Psoas muscle (tissue), 8 donors: Measurements from ENCODE around the gene NOTCH1. TPM values are rescaled to one million over a fixed set of nuclear protein-coding genes. Genes with fewer than 3 reads are reported as not detected.

Source experiments
- ATAC-seq, 4 donors: fragments of 200-7000 bp; cut with Tn5 transposase; one replicate each; pipeline ENCODE4 v1.9.1; 2020; ENCODE audit warnings: moderate library complexity in 3 of 4, mild to moderate bottlenecking in 2 of 4
- DNase-seq, 2 donors: peaks; one replicate each; pipeline ENCODE4 v3.0.0-alpha.2; 2020
- H3K27ac ChIP-seq: fragments of 200-600 bp; one replicate; pipeline ENCODE4 v1.8.0; 2022
- H3K27me3 ChIP-seq, 3 donors: fragments of 200-600 bp in 1 of 3; one replicate each; pipeline versions ENCODE4 v1.6.1 to v1.8.0; 2013 to 2022; ENCODE audit warnings: low read length in 2 of 3, mild to moderate bottlenecking in 2 of 3, moderate library complexity in 1 of 3; ENCODE audit not compliant: insufficient read depth in 3 of 3
- H3K36me3 ChIP-seq, 2 donors: fragments of 200-600 bp in 1 of 2; one replicate each; pipeline versions ENCODE4 v1.6.1 to v1.8.0; 2013 to 2022; ENCODE audit warnings: low read depth in 1 of 2, mild to moderate bottlenecking in 1 of 2, moderate library complexity in 1 of 2; ENCODE audit not compliant: insufficient read depth in 1 of 2
- H3K4me1 ChIP-seq: fragments of 200-600 bp; one replicate; pipeline ENCODE4 v1.8.0; 2022
- H3K4me3 ChIP-seq: fragments of 200-600 bp; one replicate; pipeline ENCODE4 v1.8.0; 2022; ENCODE audit warnings: mild to moderate bottlenecking
- H3K9me3 ChIP-seq: fragments of 200-600 bp; one replicate; pipeline ENCODE4 v1.8.0; 2022
- WGBS, 3 donors: extraction: QIAGEN DNeasy Blood & Tissue Kit; methylation state at CpG; one replicate each; pipeline versions ENCODE4 v1.1.6 to v1.1.7; 2013; 5-methylcytosine and 5-hydroxymethylcytosine counted together
- intact Hi-C, 2 donors: fragments of 100-400 bp; cut with DNase I; formaldehyde crosslinking; loops; one replicate each; pipeline versions ENCODE4 v1.11.0 to v1.14.2; 2022
- polyA plus RNA-seq, 3 donors: library from polyadenylated mRNA; stranded (reverse); fragments of 200-250 nt; gene quantifications; one replicate each; pipeline ENCODE4 v1.2.3, GENCODE V29; 2013
- total RNA-seq, 4 donors: library from RNA; stranded (reverse); fragmentation: NEBNext Ultra II Directional in 2 of 4; extraction: Animal tissue kit (Norgen Biotek cat#: 25700) in 2 of 4; gene quantifications; one replicate each; pipeline versions ENCODE4 v1.2.1 to v1.2.4, GENCODE V29; 2021 to 2023
- TF ChIP-seq, protein P1 (sequence below): fragments of 200-600 bp; IDR thresholded peaks from one replicate; pipeline ENCODE4 v1.8.0; 2022; ENCODE audit warnings: antibody characterized with exemption
- donor health status: healthy with polysubstance abuse.
- donor health status: DM: no; HTN: no; CAD: no; lungs with moderate emphysema.
- donor health status: Bipolar disorder and iron deficiency.
- donor health status: healthy.
- donor health status: DM: yes; HTN: yes; CAD: no.
- donor health status: DM: no; HTN: no; CAD: no.
- donor health status: DM: no; HTN: no; CAD: no.
- donor health status: DM: yes; HTN: yes; CAD: no.

Gene NOTCH1
- total and polyA plus RNA-seq, 7 donors = 1.8 to 15.4 (median 8.7) TPM

DNA sequence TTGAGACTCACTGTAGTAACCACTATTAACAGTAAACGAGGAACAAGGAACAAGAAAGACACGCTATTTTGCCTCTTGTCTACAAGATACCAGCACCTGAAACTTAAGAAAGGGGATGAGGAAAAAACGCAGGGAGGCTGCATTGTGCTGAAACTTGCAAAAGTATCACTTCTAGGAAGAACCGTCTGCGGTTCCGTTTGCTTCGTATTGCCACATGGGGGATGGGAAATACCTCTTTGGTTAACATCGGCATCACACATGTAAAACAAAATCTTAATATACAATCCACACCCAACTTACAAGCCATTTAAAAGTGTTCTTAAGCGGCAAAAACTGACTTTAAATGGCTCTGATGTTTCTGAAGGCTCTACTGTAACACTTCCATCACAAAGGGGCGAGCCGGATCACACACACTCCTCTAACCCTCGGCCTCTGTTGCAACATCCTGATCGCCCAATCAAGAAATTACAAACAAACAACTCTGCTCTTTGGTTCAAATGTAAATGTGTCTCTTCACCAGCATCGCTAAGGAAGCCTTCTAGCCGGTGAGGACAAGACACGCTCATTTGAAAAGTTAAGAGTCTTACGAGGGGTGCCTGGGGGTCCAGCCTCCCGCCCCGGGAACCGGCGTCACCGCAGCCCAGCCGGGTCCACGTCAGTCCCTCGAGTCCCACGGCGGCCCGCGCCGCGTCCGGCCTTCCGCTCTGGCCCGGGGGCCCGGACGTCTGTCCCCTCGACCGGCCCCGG is 63.6 kb downstream of the NOTCH1 start:
- Histone ChIP-seq H3K27ac (peak overlapping the region; percentile 94), H3K9me3 (no peaks in the 10 kb centered on the region), H3K4me1 (peaks cover 27% of the 10 kb centered on the region), H3K4me3 (peak overlapping the region; percentile 74), H3K27me3 (no peaks in the 10 kb centered on the region), H3K36me3 (peaks cover 0 to 12% of the 10 kb centered on the region in 2 donors)
- WGBS, 3 donors = 1% methylated on average over 37 to 39 of the region's 39 CpGs
- intact Hi-C loops = no loop called here
- ATAC-seq (no peak), DNase-seq (no peak)
- TF ChIP-seq, protein P1, sequence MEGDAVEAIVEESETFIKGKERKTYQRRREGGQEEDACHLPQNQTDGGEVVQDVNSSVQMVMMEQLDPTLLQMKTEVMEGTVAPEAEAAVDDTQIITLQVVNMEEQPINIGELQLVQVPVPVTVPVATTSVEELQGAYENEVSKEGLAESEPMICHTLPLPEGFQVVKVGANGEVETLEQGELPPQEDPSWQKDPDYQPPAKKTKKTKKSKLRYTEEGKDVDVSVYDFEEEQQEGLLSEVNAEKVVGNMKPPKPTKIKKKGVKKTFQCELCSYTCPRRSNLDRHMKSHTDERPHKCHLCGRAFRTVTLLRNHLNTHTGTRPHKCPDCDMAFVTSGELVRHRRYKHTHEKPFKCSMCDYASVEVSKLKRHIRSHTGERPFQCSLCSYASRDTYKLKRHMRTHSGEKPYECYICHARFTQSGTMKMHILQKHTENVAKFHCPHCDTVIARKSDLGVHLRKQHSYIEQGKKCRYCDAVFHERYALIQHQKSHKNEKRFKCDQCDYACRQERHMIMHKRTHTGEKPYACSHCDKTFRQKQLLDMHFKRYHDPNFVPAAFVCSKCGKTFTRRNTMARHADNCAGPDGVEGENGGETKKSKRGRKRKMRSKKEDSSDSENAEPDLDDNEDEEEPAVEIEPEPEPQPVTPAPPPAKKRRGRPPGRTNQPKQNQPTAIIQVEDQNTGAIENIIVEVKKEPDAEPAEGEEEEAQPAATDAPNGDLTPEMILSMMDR = no peak

DNA sequence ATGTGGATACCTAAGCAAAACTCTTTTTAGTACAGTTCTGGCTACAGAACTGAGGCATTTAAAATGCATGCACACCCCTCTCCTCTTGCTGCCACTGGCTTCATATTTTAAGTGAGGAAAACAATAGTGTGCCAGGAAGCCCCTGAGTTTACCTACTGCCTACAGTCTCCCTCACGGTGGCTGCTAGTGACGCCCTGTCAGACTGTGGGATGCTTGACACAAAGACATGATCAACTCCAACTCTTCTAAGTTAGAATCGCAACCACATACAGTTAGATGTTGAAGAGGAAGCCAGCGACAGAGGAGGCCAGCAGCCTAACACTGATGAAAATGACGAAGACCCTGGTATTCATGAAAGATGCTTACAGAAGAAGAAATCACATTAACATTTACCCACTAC is 64.3 kb downstream of the NOTCH1 start:
- Histone ChIP-seq H3K27me3 (no peaks in the 10 kb centered on the region), H3K9me3 (no peaks in the 10 kb centered on the region), H3K36me3 (peaks cover 0 to 18% of the 10 kb centered on the region in 2 donors), H3K4me1 (peaks cover 27% of the 10 kb centered on the region), H3K27ac (peak overlapping the region; percentile 94), H3K4me3 (peak overlapping the region; percentile 74)
- DNase-seq (no peak), ATAC-seq (no peak)
- TF ChIP-seq, protein P1 = no peak
- 43 to 54% (median 45%) methylated on average over 5 of the region's 5 CpGs for WGBS, 3 donors
- intact Hi-C loops = no loop called here

DNA sequence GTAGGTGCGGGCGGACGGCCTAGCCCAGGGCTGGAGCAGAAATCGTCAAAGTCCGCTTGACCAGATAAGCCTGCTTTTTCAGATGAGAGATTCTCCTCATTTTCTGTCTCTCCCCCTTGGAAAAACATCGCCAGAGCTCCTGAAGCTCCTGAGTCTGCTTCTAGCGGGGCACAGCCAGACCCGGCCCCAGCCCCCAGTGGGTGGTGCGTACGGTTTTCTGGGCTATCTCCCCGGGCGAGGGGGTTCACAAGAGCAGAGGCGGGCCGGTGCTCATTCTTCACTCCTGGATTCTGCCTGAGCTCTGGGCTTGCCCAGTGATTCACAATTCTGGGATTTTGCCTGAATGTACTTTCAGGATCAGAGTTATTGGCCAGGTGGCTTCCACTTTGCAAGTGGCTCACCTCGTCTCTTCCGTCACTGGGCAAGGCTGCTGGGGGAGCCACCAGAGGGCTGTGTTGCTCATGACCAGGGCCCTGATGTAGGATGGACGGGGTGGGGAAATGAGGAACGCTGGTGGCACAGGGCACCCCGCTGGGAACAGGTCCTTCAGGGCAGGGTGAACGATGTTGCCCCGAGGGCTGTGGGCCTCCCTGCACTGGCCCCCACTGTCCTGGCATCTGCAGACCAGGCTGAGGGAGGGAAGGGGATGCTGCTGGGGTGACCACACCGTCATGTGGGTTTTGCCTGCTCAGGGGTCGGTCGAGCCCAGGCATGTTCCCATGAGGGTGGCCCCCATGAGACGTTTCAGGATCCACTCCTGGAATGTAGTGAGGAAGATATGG is 69.3 kb downstream of the NOTCH1 start:
- H3K9me3 ChIP-seq = no peaks in the 10 kb centered on the region
- ATAC-seq = no peak
- 87 to 93% (median 87%) methylated on average over 25 of the region's 25 CpGs for WGBS, 3 donors
- TF ChIP-seq, protein P1 = no peak
- intact Hi-C loops = loop anchor here (5.0 kb wide), 2 partner anchors 34 to 64 kb away; partner anchors contain the start of genes ENTR1 (in 1 of the 2) and PMPCA (in 1 of the 2)
- no peak overlapping the region for H3K4me3 ChIP-seq
- peaks cover 6 to 68% of the 10 kb centered on the region in 2 donors for H3K36me3 ChIP-seq
- no peaks in the 10 kb centered on the region for H3K27me3 ChIP-seq
- peaks cover 5% of the 10 kb centered on the region for H3K4me1 ChIP-seq
- no peak for DNase-seq
- no peak overlapping the region for H3K27ac ChIP-seq

DNA sequence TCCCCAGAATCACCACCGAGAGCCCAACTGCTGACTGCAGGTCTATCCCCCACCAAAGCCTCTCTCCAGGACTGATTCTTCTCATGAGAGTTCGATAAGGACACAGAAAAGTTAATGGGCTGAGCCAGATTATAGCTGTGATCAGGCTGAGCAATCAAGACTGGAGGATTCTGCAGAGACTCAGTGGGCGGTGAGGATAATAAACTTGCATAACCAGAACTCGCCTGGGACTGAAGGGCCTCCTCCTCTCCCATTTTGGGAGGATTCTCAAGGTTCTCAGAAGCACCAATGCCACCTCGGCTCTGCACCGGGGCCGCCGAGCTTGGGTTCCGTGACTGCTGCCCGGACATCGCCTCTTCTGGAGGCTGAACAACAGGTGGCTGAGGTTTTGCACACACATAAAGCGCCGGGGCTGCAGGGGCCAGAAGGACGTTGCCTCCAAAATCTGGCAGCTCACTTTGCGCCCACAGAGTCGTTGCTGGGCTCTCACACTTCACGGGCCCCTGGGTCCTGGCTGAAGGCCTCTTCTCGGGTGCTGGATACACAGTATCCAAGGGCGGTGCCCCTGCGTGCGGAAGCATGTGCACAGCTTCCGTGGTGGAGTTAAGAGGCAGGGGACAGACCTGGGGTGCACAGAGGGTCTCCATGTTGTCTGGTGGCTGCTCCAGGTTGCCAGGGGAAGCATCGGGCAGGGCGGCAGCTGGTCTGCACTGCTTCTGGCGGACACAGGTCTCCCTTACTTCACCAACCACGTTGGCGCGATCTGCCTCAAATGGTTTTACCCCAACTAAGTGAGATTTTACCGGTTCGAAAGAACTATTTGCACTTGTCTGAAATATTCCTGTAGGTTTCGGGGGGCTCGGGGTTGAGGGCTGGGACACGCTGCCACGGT is 70.6 kb downstream of the NOTCH1 start:
- ATAC-seq = no peak
- H3K4me3 ChIP-seq = no peak overlapping the region
- no peak overlapping the region for H3K27ac ChIP-seq
- H3K4me1 ChIP-seq = no peaks in the 10 kb centered on the region
- WGBS, 3 donors = 89 to 90% (median 89%) methylated on average over 34 of the region's 34 CpGs
- TF ChIP-seq, protein P1 = no peak
- no peaks in the 10 kb centered on the region for H3K9me3 ChIP-seq
- no peaks in the 10 kb centered on the region for H3K27me3 ChIP-seq
- intact Hi-C loops = loop anchor here (5.0 kb wide), 2 partner anchors 33 to 63 kb away; partner anchors contain the start of genes ENTR1 (in 2 of the 2) and PMPCA (in 2 of the 2)
- H3K36me3 ChIP-seq = peaks cover 6 to 82% of the 10 kb centered on the region in 2 donors
- DNase-seq = no peak
